Measurements from ENCODE around the gene NPNT.
A peak's percentile ranks its signal among the peaks of the same experiment; 100 is the strongest.
"Not testable (repeated sequence)": the region's sequence is repeated elsewhere in the genome, so short reads cannot be mapped to it uniquely, and the experiment has no call there.

NPNT gene

GRCh38 chr4:105894660-105895582, at the start of gene NPNT:
TSS of gene NPNT (plus strand) at chr4:105895471. CDS start at chr4:105895653, 182 bp downstream.
- DNase-seq: no peak

- no peak for DNase-seq
These were observed 49.7 kb upstream of the NPNT start for GRCh38 chr4:105845559-105845958.

- DNase-seq: not testable (repeated sequence)
These were observed 46.9 kb upstream of the NPNT start for GRCh38 chr4:105848359-105848758.

- DNase-seq: no peak
These were observed 44.1 kb upstream of the NPNT start for GRCh38 chr4:105851196-105851595.

- not testable (repeated sequence) for DNase-seq
These were observed 43.0 kb upstream of the NPNT start for GRCh38 chr4:105852230-105852629.

GRCh38 chr4:105858466-105859040, 36.7 kb upstream of the NPNT start:
- DNase-seq: no peak

- peak; percentile 16 for DNase-seq
These were observed 36.0 kb upstream of the NPNT start for GRCh38 chr4:105859233-105859632.

- DNase-seq: no peak
These were observed 24.3 kb upstream of the NPNT start for GRCh38 chr4:105870963-105871362.

GRCh38 chr4:105871997-105872396, 23.3 kb upstream of the NPNT start:
- no peak for DNase-seq

- DNase-seq: no peak
These were observed 20.0 kb upstream of the NPNT start for GRCh38 chr4:105875233-105875632.

GRCh38 chr4:105878668-105879067, 16.6 kb upstream of the NPNT start:
- DNase-seq: no peak

GRCh38 chr4:105887508-105887907, 7.8 kb upstream of the NPNT start:
- DNase-seq: no peak

- no peak for DNase-seq
These were observed 551 bp downstream of the NPNT start for GRCh38 chr4:105895583-105896460.

- no peak for DNase-seq
These were observed 1.2 kb downstream of the NPNT start for GRCh38 chr4:105896461-105896942.

GRCh38 chr4:105896984-105897775, 1.9 kb downstream of the NPNT start:
- DNase-seq: no peak

GRCh38 chr4:105900541-105900940, 5.3 kb downstream of the NPNT start:
- DNase-seq: no peak

GRCh38 chr4:105902550-105903262, 7.4 kb downstream of the NPNT start:
- no peak for DNase-seq

- no peak for DNase-seq
These were observed 14.6 kb downstream of the NPNT start for GRCh38 chr4:105909787-105910281.

- no peak for DNase-seq
These were observed 16.2 kb downstream of the NPNT start for GRCh38 chr4:105911426-105911825.

GRCh38 chr4:105912633-105913032, 17.4 kb downstream of the NPNT start:
- DNase-seq: no peak

- DNase-seq: no peak
These were observed 22.0 kb downstream of the NPNT start for GRCh38 chr4:105917171-105917685.

Measured in suppressor macrophage treated with lipopolysaccharide for 4 hours (primary cell).